BLaER1 treated with 17β-estradiol and CSF1 and Interleukin-3, amounts not matched to agents 10 nM and 100 nM (cell line): ENCODE measurements around the gene C6orf136.
A peak's percentile ranks its signal among the peaks of the same experiment; 100 is the strongest.

Experiments
- H3K27ac ChIP-seq, 11 experiments: shearing (Covaris generic); formaldehyde crosslinking; 2 replicates each; pipeline ENCODE4 v1.8.1; 2022
- H3K27me3 ChIP-seq, 11 experiments: shearing (Covaris generic); formaldehyde crosslinking; 2 replicates each; pipeline ENCODE4 v1.8.1; 2022
- H3K36me3 ChIP-seq, 11 experiments: shearing (Covaris generic); formaldehyde crosslinking; 2 replicates each; pipeline ENCODE4 v1.8.1; 2022
- H3K4me1 ChIP-seq, 10 experiments: shearing (Covaris generic); formaldehyde crosslinking; 2 replicates each; pipeline ENCODE4 v1.8.1; 2022
- H3K4me2 ChIP-seq, 11 experiments: shearing (Covaris generic); formaldehyde crosslinking; 2 replicates each; pipeline ENCODE4 v1.8.1; 2022
- H3K4me3 ChIP-seq, 10 experiments: shearing (Covaris generic); formaldehyde crosslinking; 2 replicates each; pipeline ENCODE4 v1.8.1; 2022
- H3K9ac ChIP-seq, 11 experiments: shearing (Covaris generic); formaldehyde crosslinking; 2 replicates each; pipeline ENCODE4 v1.8.1; 2022
- H3K9me3 ChIP-seq, 11 experiments: shearing (Covaris generic); formaldehyde crosslinking; replicated peaks in 1 of 11; 2 replicates each; pipeline ENCODE4 v1.8.1; 2022
- H4K20me1 ChIP-seq, 11 experiments: shearing (Covaris generic); formaldehyde crosslinking; 2 replicates each; pipeline ENCODE4 v1.8.1; 2022
- Cebpa-rat ChIP-seq, 11 experiments: shearing (Covaris generic); IDR thresholded peaks; 2 replicates each; pipeline ENCODE4 v1.8.1; 2022

Gene C6orf136

GRCh38 chr6:30689985-30690384 lies 43.1 kb downstream of the C6orf136 start:
- H3K9ac ChIP-seq, result peak overlapping the region; percentile 91 to 100 (median 99)
- no peaks in the 10 kb centered on the region for H3K27me3 ChIP-seq
- no peaks in the 10 kb centered on the region for H3K9me3 ChIP-seq
- H3K36me3 ChIP-seq, result peaks cover 0 to 9% (median 7%) of the 10 kb centered on the region in 11 experiments; a peak in 15 of 22 replicates
- H3K27ac ChIP-seq, result peak overlapping the region; percentile 91 to 100 (median 99); a peak in 21 of 22 replicates
- H3K4me1 ChIP-seq, result peaks cover 33 to 44% (median 38%) of the 10 kb centered on the region in 10 experiments
- peak overlapping the region; percentile 97 to 100 (median 99) for H3K4me2 ChIP-seq
- H3K4me3 ChIP-seq, result peak overlapping the region; percentile 83 to 100 (median 96)
- TF ChIP-seq Cebpa-rat (IDR thresholded peaks at IDR 0.05), result no peak
- H4K20me1 ChIP-seq, result peaks cover 7 to 14% (median 9%) of the 10 kb centered on the region in 11 experiments; a peak in 14 of 22 replicates

DNA sequence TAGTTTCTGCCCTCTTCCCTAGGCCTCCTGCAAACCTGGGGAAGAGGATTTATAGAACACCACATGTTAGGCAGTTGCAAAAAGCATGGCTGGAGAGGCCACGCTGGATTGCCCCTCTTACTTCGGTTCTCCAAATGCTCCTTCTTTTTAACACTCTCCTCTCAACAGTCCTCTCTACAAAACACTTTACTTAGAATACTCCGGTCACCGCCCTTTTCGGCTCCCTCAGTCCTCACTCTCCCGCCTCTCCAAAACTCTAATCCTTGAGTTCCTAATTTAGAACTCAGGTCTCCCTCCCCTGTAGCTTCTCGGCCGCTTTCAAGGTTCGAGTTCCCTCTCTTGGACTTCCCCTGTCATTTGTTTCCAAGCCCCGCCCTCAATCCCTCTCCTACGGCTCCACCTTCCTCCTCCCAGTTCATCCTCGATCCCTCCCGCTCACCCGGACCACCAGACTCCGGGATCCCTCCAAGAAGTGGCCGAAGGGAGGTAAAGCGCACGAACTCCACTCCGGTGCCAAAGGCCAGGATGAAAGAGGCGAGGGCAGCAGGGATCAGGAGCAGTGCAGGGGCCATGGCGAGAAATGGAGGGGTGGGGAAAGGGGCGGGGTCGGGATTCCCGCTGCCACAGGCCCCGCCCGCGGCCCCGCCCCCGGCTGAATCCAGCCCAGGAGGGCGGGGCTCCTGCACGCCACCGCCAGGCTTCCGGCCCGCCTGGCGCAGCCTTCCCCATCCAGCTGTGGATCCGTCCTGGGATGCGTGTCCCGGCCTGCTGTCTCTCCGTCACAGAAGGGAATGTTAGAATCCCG lies 43.7 kb downstream of the C6orf136 start, which contains the start of gene NRM:
Gene NRM, minus strand, starts transcription at position 582 of the 805 bp plus-strand sequence. Its CDS starts 10 bp downstream, at position 572.
- Histone ChIP-seq H3K27me3 (no peaks in the 10 kb centered on the region), H3K9ac (peak within 1 kb of the TSS; percentile 91 to 100 (median 99)), H4K20me1 (peaks cover 2 to 8% (median 3%) of the 10 kb centered on the region in 11 experiments; a peak in 12 of 22 replicates), H3K27ac (peak within 1 kb of the TSS; percentile 91 to 100 (median 99); a peak in 21 of 22 replicates), H3K36me3 (peaks cover 0 to 3% (median 1%) of the 10 kb centered on the region in 11 experiments; a peak in 14 of 22 replicates), H3K4me2 (peak within 1 kb of the TSS; percentile 97 to 100 (median 99)), H3K4me1 (peaks cover 35 to 48% (median 39%) of the 10 kb centered on the region in 10 experiments), H3K9me3 (no peaks in the 10 kb centered on the region), H3K4me3 (peak within 1 kb of the TSS; percentile 83 to 100 (median 96))
- TF ChIP-seq Cebpa-rat (IDR thresholded peaks at IDR 0.05), result no peak

DNA sequence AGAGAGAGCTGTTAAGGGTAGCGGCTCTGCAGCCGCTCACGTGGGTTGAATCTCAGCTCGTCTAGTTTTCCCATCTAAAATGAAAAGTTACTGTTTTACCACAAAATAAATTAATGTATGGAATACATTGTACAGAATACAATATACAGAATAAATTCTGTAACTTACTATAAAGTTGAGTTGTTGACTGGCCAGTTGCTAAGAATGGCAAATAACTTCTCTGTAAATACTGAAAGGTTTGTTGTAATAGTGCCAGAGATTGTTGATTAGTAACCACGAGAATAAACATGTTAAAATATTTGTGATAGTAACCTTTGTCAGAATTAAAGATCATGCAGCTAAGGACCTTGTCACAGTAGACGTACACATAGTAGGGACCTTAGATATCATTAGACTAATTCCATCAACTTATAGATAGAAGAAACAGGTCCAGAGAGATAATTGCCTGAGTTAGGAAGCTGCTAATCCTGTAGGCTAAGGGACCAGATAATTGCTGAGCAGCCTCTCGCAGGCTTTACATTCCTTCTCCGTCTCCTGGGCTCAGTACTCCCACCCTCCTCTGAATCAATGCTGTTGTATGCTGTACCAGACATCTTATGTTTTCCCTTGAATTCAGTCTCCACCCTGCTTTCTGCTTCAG lies 44.4 kb downstream of the C6orf136 start:
- TF ChIP-seq Cebpa-rat (IDR thresholded peaks at IDR 0.05), result no peak
- H3K4me1 ChIP-seq, result peaks cover 35 to 50% (median 39%) of the 10 kb centered on the region in 10 experiments
- peak overlapping the region; percentile 77 to 100 (median 99) for H3K4me2 ChIP-seq
- H3K27ac ChIP-seq, result peak overlapping the region in 9 of 11 experiments; percentile 95 to 100 (median 99); a peak in 18 of 22 replicates
- peaks cover 0 to under 1% (median 0%) of the 10 kb centered on the region in 11 experiments; a peak in 3 of 22 replicates for H4K20me1 ChIP-seq
- H3K4me3 ChIP-seq, result peak overlapping the region; percentile 83 to 100 (median 96)
- no peaks in the 10 kb centered on the region for H3K27me3 ChIP-seq
- H3K9me3 ChIP-seq, result no peaks in the 10 kb centered on the region
- H3K36me3 ChIP-seq, result peaks cover 0 to 1% (median 0%) of the 10 kb centered on the region in 11 experiments; a peak in 2 of 22 replicates
- peak overlapping the region; percentile 2 to 100 (median 99); a peak in 21 of 22 replicates for H3K9ac ChIP-seq

DNA sequence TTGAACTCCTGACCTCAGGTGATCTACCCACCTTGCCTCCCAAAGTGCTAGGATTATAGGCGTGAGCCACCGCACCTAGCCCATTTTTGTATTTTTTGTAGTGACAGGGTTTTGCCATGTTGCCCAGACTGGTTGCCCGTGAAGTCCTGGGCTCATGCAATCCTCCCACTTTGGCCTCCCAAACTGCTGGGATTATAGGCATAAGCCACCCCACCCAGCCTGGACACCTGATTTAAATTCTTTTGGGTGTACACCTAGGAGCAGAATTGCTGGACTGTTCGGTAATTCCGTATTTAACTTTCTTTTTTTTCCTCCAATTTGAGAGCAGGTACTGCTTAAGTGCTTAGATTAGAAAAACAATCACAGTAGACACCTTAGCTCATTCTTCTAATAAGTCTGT lies 49.5 kb downstream of the C6orf136 start:
- no peaks in the 10 kb centered on the region for H3K9me3 ChIP-seq
- no peak for TF ChIP-seq Cebpa-rat (IDR thresholded peaks at IDR 0.05)
- no peaks in the 10 kb centered on the region for H4K20me1 ChIP-seq
- peaks cover 0 to 46% (median 32%) of the 10 kb centered on the region in 11 experiments; a peak in 19 of 22 replicates for H3K36me3 ChIP-seq
- H3K27ac ChIP-seq, result no peak overlapping the region
- H3K9ac ChIP-seq, result no peak overlapping the region
- no peak overlapping the region for H3K4me3 ChIP-seq
- peaks cover 9 to 27% (median 15%) of the 10 kb centered on the region in 10 experiments for H3K4me1 ChIP-seq
- no peaks in the 10 kb centered on the region for H3K27me3 ChIP-seq
- H3K4me2 ChIP-seq, result no peak overlapping the region

GRCh38 chr6:30700340-30700739 lies 53.4 kb downstream of the C6orf136 start:
- Histone ChIP-seq H3K27ac (no peak overlapping the region), H3K9me3 (no peaks in the 10 kb centered on the region), H3K4me1 (peaks cover 0 to 30% (median 9%) of the 10 kb centered on the region in 10 experiments; a peak in 11 of 20 replicates), H3K4me2 (peak overlapping the region in 3 of 11 experiments; percentile 2 to 41 (median 34); a peak in 5 of 22 replicates), H3K4me3 (no peak overlapping the region), H3K36me3 (peaks cover 30 to 85% (median 72%) of the 10 kb centered on the region in 11 experiments), H3K9ac (no peak overlapping the region), H4K20me1 (no peaks in the 10 kb centered on the region; a peak in 1 of 22 replicates), H3K27me3 (no peaks in the 10 kb centered on the region)
- no peak for TF ChIP-seq Cebpa-rat (IDR thresholded peaks at IDR 0.05)
